HG03565 (cell line): ENCODE results near the gene ZNF784.

Source experiments
- ATAC-seq: cut with Tn5 transposase; IDR thresholded peaks from one replicate; pipeline ENCODE4 v1.9.1; 2021; ENCODE audit warnings: mild to moderate bottlenecking, moderate library complexity; ENCODE audit not compliant: unreplicated experiment

Gene ZNF784

DNA sequence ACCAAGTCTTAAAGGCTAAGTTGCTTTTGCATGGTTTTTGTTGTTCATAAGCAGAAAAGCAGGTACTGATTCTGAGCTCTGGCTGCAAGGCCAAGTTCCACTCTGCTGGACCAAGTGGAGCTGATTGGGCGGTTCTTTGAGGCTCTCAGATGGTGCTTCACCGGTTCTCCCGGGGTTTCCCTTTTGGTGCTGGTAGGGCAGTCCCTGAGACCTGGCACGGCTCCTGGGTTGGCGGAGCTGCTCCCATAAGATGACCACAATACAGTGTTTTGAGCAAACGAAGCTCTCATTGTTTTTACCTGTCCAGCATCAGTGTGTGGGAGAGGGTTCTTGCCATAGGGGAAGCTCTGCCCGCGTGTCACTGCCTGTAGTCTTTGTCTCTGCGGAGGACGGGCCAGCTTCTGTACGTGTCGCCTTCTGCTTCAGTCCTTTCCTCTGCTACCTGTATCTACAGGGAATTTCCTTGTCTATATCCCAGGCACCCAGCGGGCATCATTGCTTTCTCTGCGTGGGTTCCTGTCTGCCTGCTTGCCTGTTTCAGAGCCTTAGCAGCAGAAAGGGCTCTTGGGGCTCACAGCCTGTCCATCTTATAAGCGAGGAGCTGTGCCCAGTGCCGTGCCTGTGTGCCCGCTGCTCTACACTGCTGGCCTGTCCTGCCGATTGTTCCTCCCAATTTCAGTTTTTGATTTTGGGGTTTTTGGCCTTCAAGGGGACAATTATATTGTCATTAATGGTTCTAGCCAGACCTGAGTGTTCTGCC, 32.8 kb upstream of the ZNF784 start:
- ATAC-seq = no peak

DNA sequence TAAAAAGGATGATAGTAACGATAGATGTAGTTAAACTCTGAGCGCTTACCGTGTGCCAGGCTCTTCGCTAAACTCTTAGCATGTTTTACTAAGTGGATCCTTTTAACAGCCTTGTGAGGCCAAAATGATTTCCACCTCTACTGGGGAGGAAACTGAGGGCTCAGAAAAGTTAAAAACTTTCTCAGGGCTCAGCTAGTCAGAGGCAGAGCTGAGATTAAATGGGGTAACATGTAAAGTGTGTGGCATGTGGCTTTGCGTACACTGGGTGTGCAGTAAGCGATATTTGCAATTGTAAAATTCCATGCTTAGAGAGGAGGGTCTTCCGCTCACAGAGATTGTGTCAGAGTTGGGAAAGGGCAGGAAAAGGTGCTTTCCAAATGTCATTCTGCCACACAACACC, 32.2 kb upstream of the ZNF784 start:
- no peak for ATAC-seq

GRCh38 chr19:55655648-55656040, 31.3 kb upstream of the ZNF784 start:
- no peak for ATAC-seq

DNA sequence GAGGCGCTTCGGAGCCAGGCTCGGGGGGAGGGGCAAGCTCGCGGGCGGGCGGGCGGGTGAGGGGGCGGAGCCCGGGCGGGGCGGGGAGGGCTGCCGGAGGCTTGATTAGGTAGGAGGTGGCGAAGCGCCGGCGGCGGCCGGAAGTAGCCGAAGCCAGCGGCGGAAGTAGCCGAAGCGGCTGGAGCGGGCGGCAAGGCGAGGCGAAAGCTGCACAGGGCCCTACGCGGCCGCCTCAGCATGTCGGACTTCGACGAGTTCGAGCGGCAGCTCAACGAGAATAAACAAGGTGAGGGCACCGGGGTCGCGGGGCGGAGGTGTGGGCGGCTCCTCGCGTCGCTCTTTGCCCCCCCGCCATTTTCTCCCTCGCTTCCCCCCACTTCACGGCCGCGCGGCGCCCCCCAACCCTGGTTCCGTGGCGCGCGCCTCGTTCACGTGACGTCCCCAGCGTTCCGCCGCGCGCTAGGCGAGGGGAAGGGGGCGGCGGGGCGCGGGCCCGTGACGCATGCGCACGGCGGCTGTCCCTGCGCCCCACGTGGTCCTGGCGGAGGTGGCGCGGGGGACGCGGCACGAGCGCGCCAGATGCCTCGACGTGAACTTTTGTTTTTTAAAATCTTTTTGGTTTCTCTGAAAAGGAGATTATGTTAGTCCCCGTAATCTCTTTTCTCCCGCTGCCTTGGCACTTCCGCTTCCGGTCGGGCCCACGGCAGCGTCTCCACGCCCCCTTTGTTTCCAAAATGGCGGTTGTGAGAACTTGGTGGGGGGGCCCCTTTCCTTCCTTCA, 30.7 kb upstream of the ZNF784 start, which contains the start of gene U2AF2:
Gene U2AF2 (plus strand): TSS at position 168 of the 780 bp plus-strand sequence. CDS start 70 bp downstream, at position 238.
- ATAC-seq = peak; percentile 22

DNA sequence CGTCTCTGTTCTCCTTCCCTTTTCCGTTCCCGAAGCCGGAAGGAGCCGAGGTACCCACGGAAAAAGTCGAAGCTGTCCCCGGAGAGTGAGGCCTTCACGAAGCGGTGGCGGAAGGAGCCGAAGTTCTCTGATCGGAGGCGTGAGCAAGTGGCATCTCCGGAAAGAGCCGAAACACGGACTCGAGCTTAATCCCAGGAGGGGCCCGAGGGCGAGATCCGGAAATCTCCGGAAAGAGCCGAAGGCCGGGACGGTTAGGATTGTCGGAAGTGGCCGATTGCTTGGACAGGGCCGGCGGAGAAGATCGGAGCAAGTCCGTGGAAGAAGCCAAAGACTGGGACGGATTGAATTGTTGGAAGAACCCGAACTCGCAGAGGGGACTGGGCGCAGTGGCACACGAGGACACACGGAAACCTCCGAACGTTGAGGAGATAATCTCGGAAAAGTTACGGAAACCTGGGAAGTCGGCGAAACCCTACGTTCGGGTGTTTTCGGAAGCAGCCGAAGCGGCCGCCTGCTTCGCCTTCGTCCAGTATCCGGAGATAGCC, 30.0 kb upstream of the ZNF784 start:
- peak; percentile 45 for ATAC-seq

- peak; percentile 36 for ATAC-seq
Measured at GRCh38 chr19:55653651-55654322, 29.4 kb upstream of the ZNF784 start.

- no peak for ATAC-seq
Measured at GRCh38 chr19:55652311-55653128, 28.2 kb upstream of the ZNF784 start.

- ATAC-seq = no peak
Measured at GRCh38 chr19:55651236-55651635, 26.9 kb upstream of the ZNF784 start.

DNA sequence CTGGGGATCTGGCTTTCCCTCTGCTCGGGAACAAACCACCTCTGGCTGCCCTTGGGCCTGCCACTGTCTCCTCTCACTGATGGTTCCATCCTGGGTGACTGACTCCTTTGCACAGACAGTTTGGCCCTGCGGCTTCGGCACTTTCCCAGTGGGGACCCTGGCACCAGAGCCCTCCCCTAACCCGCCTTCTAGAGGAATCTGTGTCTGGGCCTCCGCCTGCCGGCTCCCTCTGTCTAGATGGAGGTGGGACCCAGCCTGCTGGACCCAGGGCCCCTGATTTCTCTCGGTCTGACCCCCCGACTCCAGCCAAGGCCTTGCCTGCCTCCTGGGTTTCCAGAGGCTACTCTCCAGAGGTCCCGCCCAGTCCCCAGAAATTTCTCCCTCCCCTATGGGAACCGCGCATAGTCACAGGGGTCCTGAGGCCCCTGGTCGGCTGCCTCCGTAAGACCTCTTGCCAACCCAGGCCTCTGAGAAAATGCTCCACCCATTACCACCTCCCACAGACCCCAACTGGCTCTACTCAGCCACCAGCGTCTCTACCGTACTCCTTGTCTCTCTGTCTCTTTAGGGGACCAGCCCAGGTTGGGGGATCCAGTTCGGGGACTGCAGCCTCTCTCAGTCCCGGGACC, 26.4 kb upstream of the ZNF784 start:
- no peak for ATAC-seq

DNA sequence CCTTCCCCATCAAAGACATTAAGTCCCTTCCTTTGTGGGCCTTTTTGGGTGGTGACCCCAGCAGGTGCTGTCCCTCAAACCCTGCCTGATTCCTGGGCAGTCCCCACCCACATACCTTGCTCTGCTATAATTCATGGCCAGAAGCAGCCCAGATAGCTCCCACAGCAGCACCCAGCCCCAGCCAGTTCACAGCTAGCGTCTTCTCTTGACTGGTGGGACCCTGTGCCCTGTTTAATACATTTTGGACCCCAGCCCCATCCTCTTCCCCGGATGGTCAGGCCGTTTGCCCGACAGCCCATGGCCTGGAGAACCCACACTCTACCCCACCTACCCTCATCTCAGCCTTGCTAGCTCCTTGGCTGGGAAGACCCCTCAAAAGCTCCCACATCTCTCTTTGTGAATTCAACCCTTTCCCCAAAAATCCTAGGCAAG, 25.8 kb upstream of the ZNF784 start:
- no peak for ATAC-seq

- no peak for ATAC-seq
Measured at GRCh38 chr19:55649268-55650125, 25.1 kb upstream of the ZNF784 start.

DNA sequence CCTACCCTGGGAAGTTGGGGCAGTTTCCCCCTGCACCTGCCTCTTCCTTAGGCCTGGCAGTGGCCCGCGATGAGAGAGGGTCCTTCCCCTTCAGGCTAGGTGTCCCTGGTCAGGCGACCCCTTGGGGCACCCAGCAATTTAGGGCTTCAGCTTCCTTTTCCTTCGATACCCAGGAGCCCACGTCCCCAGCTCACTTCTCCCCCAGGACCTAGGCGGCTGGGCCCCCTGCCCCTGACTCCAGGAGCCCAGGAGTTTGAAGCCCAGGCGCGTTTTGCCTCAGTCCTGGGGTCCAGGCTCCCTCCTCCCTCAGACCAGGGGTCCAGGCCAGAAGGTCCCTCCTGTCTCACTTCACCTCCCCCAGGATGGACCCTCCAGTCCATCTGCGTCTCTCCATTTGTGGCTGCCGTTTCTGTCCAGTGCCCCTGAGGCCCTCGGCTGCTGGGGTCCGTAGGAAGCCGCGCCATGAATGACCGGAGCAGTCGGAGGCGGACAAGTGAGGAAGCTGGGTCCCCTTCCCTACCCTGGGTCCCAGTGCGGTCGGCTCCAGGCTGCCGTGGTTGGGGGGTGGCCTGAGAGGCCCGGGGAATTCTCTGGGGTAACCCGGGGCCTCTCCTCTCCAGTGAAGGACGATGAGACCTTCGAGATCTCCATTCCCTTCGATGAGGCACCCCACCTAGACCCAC, 24.4 kb upstream of the ZNF784 start:
- ATAC-seq = no peak

- no peak for ATAC-seq
Measured at GRCh38 chr19:55647732-55648584, 23.6 kb upstream of the ZNF784 start, which contains the start of gene CCDC106. Gene CCDC106 (plus strand): TSS chr19:55648212. CDS start chr19:55649047, 835 bp downstream.

DNA sequence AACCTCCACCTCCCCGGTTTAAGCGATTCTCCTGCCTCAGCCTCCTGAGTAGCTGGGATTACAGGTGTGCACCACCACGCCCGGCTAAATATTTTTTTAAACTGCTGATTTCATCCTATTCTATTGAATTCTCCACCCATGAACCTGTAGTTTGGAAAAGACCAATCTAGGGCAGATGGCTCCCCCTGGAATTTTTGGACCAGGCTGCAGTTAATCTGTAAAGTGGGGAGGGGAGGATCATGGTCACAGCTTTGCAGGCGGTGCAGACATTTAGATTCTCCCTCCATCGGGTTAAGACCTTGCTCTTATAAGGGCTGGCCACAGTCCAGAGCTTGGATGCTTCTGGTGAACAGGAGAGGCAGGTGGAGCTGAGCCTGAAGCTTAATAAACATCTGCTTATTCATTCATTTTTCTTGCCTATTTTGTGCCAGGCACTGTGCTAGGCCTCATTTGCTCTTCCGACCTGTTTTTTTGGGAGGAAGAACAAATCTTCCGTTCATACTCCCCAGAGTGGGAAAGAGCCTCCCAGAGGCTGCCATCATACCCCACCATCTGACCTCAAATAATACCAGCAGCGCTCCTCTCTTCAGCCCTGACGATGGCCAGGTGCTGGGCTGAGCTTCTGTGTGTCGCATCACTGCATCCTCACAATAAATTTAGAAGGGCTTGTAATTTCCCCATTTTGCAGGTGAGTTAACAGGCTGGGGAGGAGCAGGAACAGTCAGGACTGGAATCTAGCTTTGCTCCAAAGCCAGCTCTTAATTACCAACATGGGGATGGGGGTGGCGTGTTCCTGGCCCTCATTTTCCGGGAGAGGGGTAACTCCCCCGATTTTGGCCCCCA, 22.7 kb upstream of the ZNF784 start:
- ATAC-seq = no peak

GRCh38 chr19:55645512-55645881, 21.1 kb upstream of the ZNF784 start:
- no peak for ATAC-seq

- ATAC-seq = no peak
Measured at GRCh38 chr19:55644842-55645511, 20.6 kb upstream of the ZNF784 start.
